ENCODE results near the gene YEATS2. TPM values are rescaled to one million over a fixed set of nuclear protein-coding genes. Genes with fewer than 3 reads are reported as not detected.

Gene YEATS2
- total RNA-seq, 6 donors from 2014 or later = 23.9 to 65.0 (median 41.2) TPM

GRCh38 chr3:183764847-183765731, 67.5 kb downstream of the YEATS2 start:
- TF ChIP-seq EP300 (IDR thresholded peaks at IDR 0.05) = peak; percentile 75 to 100 (median 90)
- TF ChIP-seq CTCF (IDR thresholded peaks at IDR 0.05) = no peak
- peak; percentile 85 for TF ChIP-seq POLR2AphosphoS5 (IDR thresholded peaks at IDR 0.05)
- DNase-seq (peak in 1 of 2 donors; percentile 54), ATAC-seq (ENCODE audit: low FRiP score in 2 of 2) (peak; percentile 50 to 86)
- no peaks in the 10 kb centered on the region for H3K27me3 ChIP-seq
- H3K27ac ChIP-seq = peak overlapping the region; percentile 67 to 79 (median 74)
- H3K9me3 ChIP-seq = no peaks in the 10 kb centered on the region
- peaks cover 0 to 48% (median 14%) of the 10 kb centered on the region in 4 donors for H3K36me3 ChIP-seq
- peaks cover 24 to 31% (median 27%) of the 10 kb centered on the region in 4 donors for H3K4me1 ChIP-seq
- H3K4me3 ChIP-seq = no peak overlapping the region
- 61 to 69% methylated on average over 7 of the region's 7 CpGs for WGBS, 2 donors

- H3K27me3 ChIP-seq = no peaks in the 10 kb centered on the region
- no peaks in the 10 kb centered on the region for H3K9me3 ChIP-seq
- peaks cover 4 to 40% (median 14%) of the 10 kb centered on the region in 4 donors for H3K36me3 ChIP-seq
- DNase-seq (no peak), ATAC-seq (ENCODE audit: low FRiP score in 2 of 2) (peak; percentile 32 to 54)
- H3K4me3 ChIP-seq = no peak overlapping the region
- no peak for TF ChIP-seq POLR2AphosphoS5 (IDR thresholded peaks at IDR 0.05)
- no peak for TF ChIP-seq POLR2A (IDR thresholded peaks at IDR 0.05)
- H3K4me1 ChIP-seq = peaks cover 24 to 31% (median 27%) of the 10 kb centered on the region in 4 donors
- H3K27ac ChIP-seq = peak overlapping the region; percentile 30 to 79 (median 70)
These were observed 68.5 kb downstream of the YEATS2 start for GRCh38 chr3:183766107-183766506.

GRCh38 chr3:183766745-183767606, 69.4 kb downstream of the YEATS2 start:
- H3K27ac ChIP-seq = peak overlapping the region; percentile 50 to 79 (median 75)
- ATAC-seq (ENCODE audit: low FRiP score in 2 of 2) (peak; percentile 91 to 93), DNase-seq (peak in 1 of 2 donors; percentile 88)
- no peaks in the 10 kb centered on the region for H3K9me3 ChIP-seq
- no peak overlapping the region for H3K4me3 ChIP-seq
- H3K4me1 ChIP-seq = peaks cover 24 to 31% (median 27%) of the 10 kb centered on the region in 4 donors
- 51 to 53% methylated on average over 9 of the region's 9 CpGs for WGBS, 2 donors
- H3K36me3 ChIP-seq = peaks cover 4 to 31% (median 7%) of the 10 kb centered on the region in 4 donors
- H3K27me3 ChIP-seq = no peaks in the 10 kb centered on the region
- peak; percentile 61 to 87 (median 80) for TF ChIP-seq CTCF (IDR thresholded peaks at IDR 0.05)
- no peak for TF ChIP-seq EP300 (IDR thresholded peaks at IDR 0.05)

- Histone ChIP-seq H3K27ac (peak overlapping the region; percentile 50 to 79 (median 75)), H3K9me3 (no peaks in the 10 kb centered on the region), H3K36me3 (peaks cover 0 to 31% (median 8%) of the 10 kb centered on the region in 4 donors), H3K27me3 (no peaks in the 10 kb centered on the region), H3K4me1 (peaks cover 24 to 31% (median 27%) of the 10 kb centered on the region in 4 donors), H3K4me3 (no peak overlapping the region)
- peak in 1 of 2 donors; percentile 69 for DNase-seq
- ATAC-seq (ENCODE audit: low FRiP score in 2 of 2) = peak in 1 of 2 donors; percentile 58
- TF ChIP-seq POLR2AphosphoS5 (IDR thresholded peaks at IDR 0.05) = no peak
- TF ChIP-seq CTCF (IDR thresholded peaks at IDR 0.05) = no peak
- TF ChIP-seq EP300 (IDR thresholded peaks at IDR 0.05) = no peak
- no peak for TF ChIP-seq POLR2A (IDR thresholded peaks at IDR 0.05)
- WGBS, 2 donors = 65 to 83% methylated on average over 8 of the region's 8 CpGs
These were observed 70.5 kb downstream of the YEATS2 start for GRCh38 chr3:183768114-183768513.

GRCh38 chr3:183769453-183769852, 71.9 kb downstream of the YEATS2 start:
- WGBS, 2 donors = 85 to 92% methylated on average over 9 of the region's 9 CpGs
- no peaks in the 10 kb centered on the region for H3K27me3 ChIP-seq
- H3K4me3 ChIP-seq = no peak overlapping the region
- ATAC-seq (ENCODE audit: low FRiP score in 2 of 2) (no peak), DNase-seq (no peak)
- H3K4me1 ChIP-seq = peaks cover 23 to 31% (median 26%) of the 10 kb centered on the region in 4 donors
- H3K36me3 ChIP-seq = peaks cover 7 to 37% (median 18%) of the 10 kb centered on the region in 4 donors
- TF ChIP-seq EP300 (IDR thresholded peaks at IDR 0.05) (no peak), POLR2AphosphoS5 (IDR thresholded peaks at IDR 0.05) (no peak), CTCF (IDR thresholded peaks at IDR 0.05) (no peak), POLR2A (IDR thresholded peaks at IDR 0.05) (no peak)
- peak overlapping the region in 1 of 4 donors; percentile 26 for H3K27ac ChIP-seq
- H3K9me3 ChIP-seq = no peaks in the 10 kb centered on the region
